Ascending aorta (tissue), 2 donors: ENCODE measurements around the gene SCYGR8. TPM values are rescaled to one million over a fixed set of nuclear protein-coding genes. Genes with fewer than 3 reads are reported as not detected.

Source experiments
- DNase-seq, 2 donors: peaks; one replicate each; pipeline ENCODE4 v3.0.0-alpha.2; 2019; ENCODE audit warnings: low spot score in 2 of 2
- H3K27ac ChIP-seq, 2 donors: fragments of 200-600 bp; sonication (generic); one replicate each; pipeline ENCODE4 v1.5.1; 2016 to 2017; ENCODE audit warnings: mild to moderate bottlenecking in 1 of 2
- H3K27me3 ChIP-seq: fragments of 200-600 bp; sonication (generic); one replicate; pipeline ENCODE4 v1.5.1; 2017
- H3K36me3 ChIP-seq, 2 donors: fragments of 200-600 bp; sonication (generic); one replicate each; pipeline ENCODE4 v1.5.1; 2016
- H3K4me1 ChIP-seq, 2 donors: fragments of 200-600 bp; sonication (generic); one replicate each; pipeline ENCODE4 v1.5.1; 2016 to 2017; ENCODE audit warnings: mild to moderate bottlenecking in 1 of 2
- H3K4me3 ChIP-seq, 2 donors: fragments of 200-600 bp; sonication (generic); one replicate each; pipeline ENCODE4 v1.5.1; 2016 to 2017; ENCODE audit warnings: mild to moderate bottlenecking in 1 of 2
- H3K9me3 ChIP-seq, 2 donors: fragments of 200-600 bp; sonication (generic); one replicate each; pipeline ENCODE4 v1.5.1; 2016
- intact Hi-C: fragments of 100-400 bp; cut with DNase I; formaldehyde crosslinking; loops from one replicate; pipeline ENCODE4 v1.15.1; 2023
- total RNA-seq: library from RNA; depleted of rRNA; stranded (reverse); fragments of >200 nt; gene quantifications from one replicate; pipeline ENCODE4 v1.1.0, GENCODE V29; 2016
- TF ChIP-seq, protein P1 (sequence below), 3 experiments: fragments of 200-600 bp in 2 of 3; fragments of 450-650 bp in 1 of 3; sonication (generic) in 2 of 3; IDR thresholded peaks; one replicate each; pipeline ENCODE4 v1.5.1; 2016 to 2019; ENCODE audit warnings: antibody characterized with exemption in 3 of 3, mild to moderate bottlenecking in 1 of 3, moderate library complexity in 1 of 3

The SCYGR8 gene
- total RNA-seq, 1 donor from 2014 or later: not detected

DNA sequence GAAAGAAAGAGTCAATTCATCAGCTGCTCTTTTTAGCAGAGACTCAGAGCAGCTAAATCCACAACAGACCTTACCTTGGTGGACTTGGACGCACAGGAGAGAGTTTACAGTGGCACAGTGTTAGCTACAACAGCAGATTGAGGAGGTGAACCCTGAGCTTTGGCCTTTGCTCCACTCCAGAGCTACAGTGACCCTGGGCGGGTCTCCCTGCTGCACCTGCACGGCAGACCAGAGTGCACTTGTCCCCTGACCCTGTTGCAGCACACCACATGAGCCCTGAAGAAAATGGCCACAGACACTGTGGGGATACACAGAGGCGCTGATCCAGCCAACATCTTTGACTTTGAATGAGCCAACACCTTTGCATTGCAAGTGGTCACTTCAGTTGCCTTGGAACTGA lies 38.8 kb upstream of the SCYGR8 start:
- no peaks in the 10 kb centered on the region for H3K36me3 ChIP-seq
- H3K9me3 ChIP-seq: no peaks in the 10 kb centered on the region
- DNase-seq: no peak
- no peaks in the 10 kb centered on the region for H3K27me3 ChIP-seq
- no peak overlapping the region for H3K4me3 ChIP-seq
- TF ChIP-seq, protein P1, sequence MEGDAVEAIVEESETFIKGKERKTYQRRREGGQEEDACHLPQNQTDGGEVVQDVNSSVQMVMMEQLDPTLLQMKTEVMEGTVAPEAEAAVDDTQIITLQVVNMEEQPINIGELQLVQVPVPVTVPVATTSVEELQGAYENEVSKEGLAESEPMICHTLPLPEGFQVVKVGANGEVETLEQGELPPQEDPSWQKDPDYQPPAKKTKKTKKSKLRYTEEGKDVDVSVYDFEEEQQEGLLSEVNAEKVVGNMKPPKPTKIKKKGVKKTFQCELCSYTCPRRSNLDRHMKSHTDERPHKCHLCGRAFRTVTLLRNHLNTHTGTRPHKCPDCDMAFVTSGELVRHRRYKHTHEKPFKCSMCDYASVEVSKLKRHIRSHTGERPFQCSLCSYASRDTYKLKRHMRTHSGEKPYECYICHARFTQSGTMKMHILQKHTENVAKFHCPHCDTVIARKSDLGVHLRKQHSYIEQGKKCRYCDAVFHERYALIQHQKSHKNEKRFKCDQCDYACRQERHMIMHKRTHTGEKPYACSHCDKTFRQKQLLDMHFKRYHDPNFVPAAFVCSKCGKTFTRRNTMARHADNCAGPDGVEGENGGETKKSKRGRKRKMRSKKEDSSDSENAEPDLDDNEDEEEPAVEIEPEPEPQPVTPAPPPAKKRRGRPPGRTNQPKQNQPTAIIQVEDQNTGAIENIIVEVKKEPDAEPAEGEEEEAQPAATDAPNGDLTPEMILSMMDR (IDR thresholded peaks at IDR 0.05): no peak
- intact Hi-C loops: no loop called here
- no peaks in the 10 kb centered on the region for H3K4me1 ChIP-seq
- H3K27ac ChIP-seq: no peak overlapping the region

DNA sequence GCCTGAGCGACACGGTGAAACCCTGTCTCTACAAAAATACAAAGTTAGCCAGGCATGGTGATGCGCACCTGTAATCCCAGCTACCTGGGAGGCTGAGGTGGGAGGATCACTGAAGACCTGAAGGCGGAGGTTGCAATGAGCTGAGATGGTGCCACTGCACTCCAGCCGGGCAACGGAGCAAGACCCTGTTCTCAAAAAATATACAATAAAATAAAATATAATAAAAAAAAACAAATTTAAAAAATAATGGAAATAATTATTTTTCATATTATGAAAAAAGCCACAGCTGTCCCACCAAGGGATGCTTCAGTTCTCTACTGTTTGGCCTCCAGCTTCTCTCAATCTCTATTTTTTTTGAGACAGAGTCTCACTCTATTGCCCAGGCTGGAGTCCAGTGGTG lies 38.3 kb upstream of the SCYGR8 start:
- TF ChIP-seq, protein P1 (IDR thresholded peaks at IDR 0.05): no peak
- Histone ChIP-seq H3K9me3 (no peaks in the 10 kb centered on the region), H3K4me3 (no peak overlapping the region), H3K36me3 (no peaks in the 10 kb centered on the region), H3K27ac (no peak overlapping the region), H3K27me3 (no peaks in the 10 kb centered on the region), H3K4me1 (no peaks in the 10 kb centered on the region)
- no peak for DNase-seq
- intact Hi-C loops: no loop called here

DNA sequence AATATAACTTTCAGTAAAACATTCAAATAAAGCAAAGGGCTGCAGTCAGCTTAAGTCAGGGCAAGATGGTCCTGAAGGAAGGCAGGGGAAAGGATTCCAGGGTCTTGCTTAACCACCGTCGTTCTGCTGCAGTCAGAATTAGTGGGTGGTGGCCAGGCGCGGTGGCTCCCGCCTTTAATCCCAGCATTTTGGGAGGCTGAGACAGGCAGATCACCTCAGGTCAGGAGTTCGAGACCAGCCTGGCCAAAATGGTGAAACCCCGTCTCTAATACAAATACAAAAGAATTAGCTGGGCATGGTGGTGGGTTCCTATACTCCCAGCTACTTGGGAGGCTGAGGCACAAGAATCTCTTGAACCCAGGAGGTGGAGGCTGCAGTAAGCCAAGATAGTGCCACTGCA lies 34.7 kb upstream of the SCYGR8 start:
- no peaks in the 10 kb centered on the region for H3K27me3 ChIP-seq
- no peaks in the 10 kb centered on the region for H3K4me1 ChIP-seq
- H3K27ac ChIP-seq: no peak overlapping the region
- TF ChIP-seq, protein P1 (IDR thresholded peaks at IDR 0.05): no peak
- H3K4me3 ChIP-seq: no peak overlapping the region
- no peaks in the 10 kb centered on the region for H3K36me3 ChIP-seq
- H3K9me3 ChIP-seq: no peaks in the 10 kb centered on the region
- intact Hi-C loops: no loop called here
- no peak for DNase-seq

DNA sequence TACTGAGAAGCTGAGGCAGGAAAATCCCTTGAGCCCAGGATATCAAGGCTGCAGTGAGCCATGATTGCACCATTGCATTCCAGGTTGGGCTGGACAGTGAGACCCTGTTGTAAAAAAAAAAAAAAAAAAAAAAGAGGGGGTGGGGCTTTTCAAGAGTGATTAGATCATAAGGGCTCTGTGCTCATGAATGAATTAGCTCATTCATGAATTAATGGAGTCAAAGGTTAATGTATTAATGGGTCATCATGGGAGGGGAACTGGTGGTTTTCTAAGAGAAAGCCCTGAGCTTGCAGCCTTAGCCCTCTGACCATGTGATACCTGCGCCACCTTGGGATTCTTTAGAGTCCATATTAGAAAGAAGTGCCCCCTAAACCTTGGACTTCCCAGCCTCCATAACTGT lies 32.4 kb upstream of the SCYGR8 start:
- H3K4me3 ChIP-seq: no peak overlapping the region
- peaks cover 0 to 4% of the 10 kb centered on the region in 2 donors for H3K4me1 ChIP-seq
- no peaks in the 10 kb centered on the region for H3K27me3 ChIP-seq
- no peaks in the 10 kb centered on the region for H3K9me3 ChIP-seq
- TF ChIP-seq, protein P1 (IDR thresholded peaks at IDR 0.05): no peak
- no peak for DNase-seq
- intact Hi-C loops: no loop called here
- H3K36me3 ChIP-seq: no peaks in the 10 kb centered on the region
- H3K27ac ChIP-seq: no peak overlapping the region

DNA sequence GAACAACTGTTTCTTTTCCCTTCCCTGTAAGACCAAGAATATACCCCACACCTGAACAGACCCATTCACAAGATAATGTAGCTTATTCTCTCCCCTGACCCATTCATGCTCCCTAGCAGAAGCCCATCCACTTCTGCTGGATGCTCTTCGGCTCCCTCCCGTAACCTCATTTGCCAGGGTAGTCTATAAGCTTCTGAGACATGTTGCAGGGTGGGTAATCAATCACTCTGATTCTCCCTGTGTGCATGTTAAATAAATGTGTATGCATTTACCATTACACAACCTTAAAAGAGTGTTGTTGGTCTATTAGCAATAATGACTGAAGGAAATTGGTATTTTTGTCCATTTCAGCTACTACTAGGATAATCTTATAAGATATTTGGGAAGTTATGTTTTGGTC lies 29.2 kb upstream of the SCYGR8 start:
- TF ChIP-seq, protein P1 (IDR thresholded peaks at IDR 0.05): no peak

More for the DNA sequence above, 29.2 kb upstream of the SCYGR8 start:
- Histone ChIP-seq H3K4me3 (no peak overlapping the region), H3K9me3 (no peaks in the 10 kb centered on the region), H3K4me1 (peaks cover 0 to 7% of the 10 kb centered on the region in 2 donors), H3K27me3 (no peaks in the 10 kb centered on the region), H3K27ac (no peak overlapping the region), H3K36me3 (no peaks in the 10 kb centered on the region)
- DNase-seq: no peak
- intact Hi-C loops: loop anchor here (5.0 kb wide), 2 partner anchors 101 to 309 kb away; no protein-coding TSS in a partner anchor
